ENCODE data around the gene GCDH. TPM values are rescaled to one million over a fixed set of nuclear protein-coding genes. Genes with fewer than 3 reads are reported as not detected.

The GCDH gene
- polyA plus RNA-seq, 1 experiment: 20.9 TPM

GRCh38 chr19:12867120-12868099 lies 23.6 kb upstream of the GCDH start:
- no peak for DNase-seq (ENCODE audit: low read depth)
- H3K27me3 ChIP-seq (ENCODE audit: control insufficient read depth, insufficient read depth, low read length): 0 out of 2 replicates have a peak, but pooled peaks cover 1% of the 10 kb centered on the region
- CTCF ChIA-PET: interaction anchor here (1.1 kb wide), 1 partner anchor 20 kb away, joined by 5 read pairs; no protein-coding TSS in a partner anchor
- no peak for TF ChIP-seq CTCF (IDR thresholded peaks at IDR 0.05; ENCODE audit: insufficient read depth, low read depth, low read length)
- H3K4me3 ChIP-seq (ENCODE audit: low read depth, low read length): peak overlapping the region; percentile 38
- H3K36me3 ChIP-seq (ENCODE audit: control insufficient read depth, insufficient read depth, low read length): no peaks in the 10 kb centered on the region
- POLR2A ChIA-PET: no interaction called here

GRCh38 chr19:12868540-12869112 lies 22.3 kb upstream of the GCDH start:
- Histone ChIP-seq H3K36me3 (ENCODE audit: control insufficient read depth, insufficient read depth, low read length) (no peaks in the 10 kb centered on the region), H3K4me3 (ENCODE audit: low read depth, low read length) (no peak overlapping the region), H3K27me3 (ENCODE audit: control insufficient read depth, insufficient read depth, low read length) (no peaks in the 10 kb centered on the region)
- CTCF ChIA-PET: no interaction called here
- DNase-seq (ENCODE audit: low read depth): no peak
- TF ChIP-seq CTCF (IDR thresholded peaks at IDR 0.05; ENCODE audit: insufficient read depth, low read depth, low read length): no peak
- POLR2A ChIA-PET: no interaction called here

- ChIA-PET CTCF (interaction anchor here (1.0 to 2.9 kb wide), 3 partner anchors 24 to 111 kb away, joined by 3 to 12 read pairs (median 4); no protein-coding TSS in a partner anchor), POLR2A (interaction anchor here (0.6 to 0.7 kb wide), 2 partner anchors 10 to 321 kb away, joined by 11 read pairs; partner anchors contain the start of gene ZNF564)
- TF ChIP-seq CTCF (IDR thresholded peaks at IDR 0.05; ENCODE audit: insufficient read depth, low read depth, low read length): no peak
- no peaks in the 10 kb centered on the region for H3K36me3 ChIP-seq (ENCODE audit: control insufficient read depth, insufficient read depth, low read length)
- H3K4me3 ChIP-seq (ENCODE audit: low read depth, low read length): no peak overlapping the region
- no peaks in the 10 kb centered on the region for H3K27me3 ChIP-seq (ENCODE audit: control insufficient read depth, insufficient read depth, low read length)
- DNase-seq (ENCODE audit: low read depth): no peak
Measured at GRCh38 chr19:12871681-12872080, 19.3 kb upstream of the GCDH start.

- no peak for TF ChIP-seq CTCF (IDR thresholded peaks at IDR 0.05; ENCODE audit: insufficient read depth, low read depth, low read length)
- ChIA-PET CTCF (interaction anchor here (0.9 to 2.9 kb wide), 4 partner anchors 25 to 99 kb away, joined by 3 to 12 read pairs (median 8); no protein-coding TSS in a partner anchor), POLR2A (interaction anchor here (0.6 kb wide), 1 partner anchor 321 kb away, joined by 11 read pairs; the partner anchor contains the start of gene ZNF564)
- Histone ChIP-seq H3K4me3 (ENCODE audit: low read depth, low read length) (no peak overlapping the region), H3K36me3 (ENCODE audit: control insufficient read depth, insufficient read depth, low read length) (no peaks in the 10 kb centered on the region), H3K27me3 (ENCODE audit: control insufficient read depth, insufficient read depth, low read length) (no peaks in the 10 kb centered on the region)
- DNase-seq (ENCODE audit: low read depth): no peak
Measured at GRCh38 chr19:12872255-12872654, 18.7 kb upstream of the GCDH start.
